ENCODE data around the gene GOLGA6L25.
"Not testable (repeated sequence)": the region's sequence is repeated elsewhere in the genome, so short reads cannot be mapped to it uniquely, and the experiment has no call there.

- TF ChIP-seq CTCF (IDR thresholded peaks at IDR 0.05; ENCODE audit: low read length); EZH2 (IDR thresholded peaks at IDR 0.05; ENCODE audit: borderline replicate concordance, low read length): not testable (repeated sequence)
These were observed 20.4 kb upstream of the GOLGA6L25 start, which contains the start of gene GOLGA8G for GRCh38 chr15:28532954-28533353.

Data from OCI-LY1 (cell line).